ENCODE measurements around the gene KLHL35.

The KLHL35 gene

DNA sequence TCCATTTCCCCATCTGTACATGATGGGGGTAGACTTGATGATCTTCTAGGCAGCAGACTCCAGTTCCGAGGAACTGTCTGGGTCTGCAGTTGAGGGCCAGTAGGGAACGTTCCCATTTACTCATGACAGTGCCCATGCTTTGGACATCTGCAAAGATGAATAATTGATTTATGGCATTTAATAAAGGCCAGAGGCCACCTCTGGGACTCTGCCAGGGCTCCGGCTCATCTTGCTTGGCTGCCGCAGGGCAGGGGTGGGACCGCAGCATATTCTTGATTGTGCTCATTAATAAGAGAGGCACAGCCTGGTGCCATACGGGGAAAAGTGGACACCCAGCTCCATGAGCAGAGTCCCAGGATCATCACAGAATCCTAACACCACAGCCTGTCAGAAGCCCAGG is 28.1 kb upstream of the KLHL35 start:
- no peak for DNase-seq
- no peak for TF ChIP-seq GATA1 (IDR thresholded peaks at IDR 0.05; ENCODE audit: low read depth, low read length)
- no peak for TF ChIP-seq POLR2A (IDR thresholded peaks at IDR 0.05; ENCODE audit: low read length)

DNA sequence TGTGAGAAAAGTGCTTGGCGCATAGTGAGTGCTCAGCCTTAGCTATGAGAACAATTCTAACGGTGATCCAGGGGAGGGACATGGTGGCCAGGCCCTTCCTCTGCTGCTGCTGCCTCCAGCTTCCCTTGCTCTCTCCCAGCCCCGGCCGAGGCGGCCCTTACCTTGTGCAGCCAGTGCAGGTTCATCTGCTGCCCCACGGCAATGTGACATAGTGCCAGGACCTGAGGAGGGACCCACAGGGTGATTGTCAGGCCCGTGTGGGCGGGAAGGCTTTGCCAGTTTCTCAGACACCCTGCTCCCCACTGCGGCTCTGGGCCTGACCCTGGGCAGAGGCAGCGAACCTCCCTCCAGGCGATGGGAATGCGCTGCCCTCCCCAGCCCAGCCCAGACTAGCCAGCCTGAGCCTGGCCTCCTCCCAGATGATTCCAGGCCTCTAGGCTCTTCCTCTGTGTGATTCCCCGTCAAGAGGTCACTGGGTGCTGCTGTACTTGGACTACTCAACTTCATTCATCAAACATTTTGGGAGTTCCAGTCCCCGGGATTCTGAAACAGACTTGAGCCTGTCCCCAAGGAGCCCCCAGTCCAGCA is 23.7 kb upstream of the KLHL35 start:
- DNase-seq, result no peak
- no peak for TF ChIP-seq POLR2A (IDR thresholded peaks at IDR 0.05; ENCODE audit: low read length)
- TF ChIP-seq GATA1 (IDR thresholded peaks at IDR 0.05; ENCODE audit: low read depth, low read length), result no peak

DNA sequence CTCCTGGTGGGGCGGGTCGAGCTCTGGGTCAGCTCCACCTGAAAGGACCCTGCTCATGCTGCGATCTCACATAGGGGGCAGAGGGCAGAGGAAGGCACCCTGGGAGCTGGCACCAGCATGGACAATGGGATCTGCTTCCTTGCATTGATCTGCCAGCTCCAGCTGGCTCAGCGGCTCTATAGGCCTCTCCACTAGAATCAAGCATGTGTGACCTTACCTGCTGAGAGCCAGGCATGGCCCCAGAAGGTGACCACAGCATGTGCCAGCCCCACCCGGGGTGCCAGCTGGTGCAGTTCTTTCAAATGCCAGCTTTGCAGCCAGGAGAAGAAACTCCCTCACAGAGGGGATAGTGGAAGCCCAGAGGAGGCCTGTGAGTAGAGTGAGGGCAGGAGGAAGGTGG is 22.0 kb upstream of the KLHL35 start:
- no peak for TF ChIP-seq POLR2A (IDR thresholded peaks at IDR 0.05; ENCODE audit: low read length)
- no peak for TF ChIP-seq GATA1 (IDR thresholded peaks at IDR 0.05; ENCODE audit: low read depth, low read length)
- no peak for DNase-seq

DNA sequence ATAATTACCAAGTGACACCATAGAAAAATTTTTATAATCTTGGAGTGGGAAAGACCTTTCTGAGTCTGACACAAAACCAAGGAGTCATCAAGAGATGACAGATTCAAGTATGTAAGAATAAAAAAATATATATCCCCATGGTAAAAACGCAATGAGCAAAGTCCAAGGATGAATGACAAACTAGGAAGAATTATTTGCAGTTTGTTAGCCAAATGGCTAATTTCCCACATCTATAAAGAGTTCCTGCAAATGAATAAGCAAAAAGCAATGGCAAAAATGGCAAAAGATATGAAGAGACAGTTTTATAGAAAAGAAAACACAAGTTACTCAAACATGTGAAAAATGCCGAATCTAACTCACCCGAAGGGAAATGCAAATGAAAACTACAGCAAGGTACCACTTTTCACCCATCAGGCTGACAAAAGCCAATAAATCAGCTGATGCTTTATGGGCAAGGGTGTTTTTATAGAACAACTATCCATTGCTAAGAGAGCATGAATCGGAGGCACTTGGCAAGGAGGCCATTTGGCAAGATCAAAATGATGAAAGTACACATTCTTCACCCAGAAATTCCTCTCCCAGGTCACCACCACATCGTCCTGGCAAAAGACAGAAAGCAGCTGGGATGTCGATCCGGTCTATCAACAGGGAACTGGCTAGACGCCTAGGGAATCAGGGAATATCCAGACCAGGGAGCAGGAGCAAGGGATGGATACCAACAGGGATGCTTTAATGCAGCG is 21.1 kb upstream of the KLHL35 start:
- no peak for DNase-seq
- TF ChIP-seq GATA1 (IDR thresholded peaks at IDR 0.05; ENCODE audit: low read depth, low read length) (no peak), POLR2A (IDR thresholded peaks at IDR 0.05; ENCODE audit: low read length) (no peak)

DNA sequence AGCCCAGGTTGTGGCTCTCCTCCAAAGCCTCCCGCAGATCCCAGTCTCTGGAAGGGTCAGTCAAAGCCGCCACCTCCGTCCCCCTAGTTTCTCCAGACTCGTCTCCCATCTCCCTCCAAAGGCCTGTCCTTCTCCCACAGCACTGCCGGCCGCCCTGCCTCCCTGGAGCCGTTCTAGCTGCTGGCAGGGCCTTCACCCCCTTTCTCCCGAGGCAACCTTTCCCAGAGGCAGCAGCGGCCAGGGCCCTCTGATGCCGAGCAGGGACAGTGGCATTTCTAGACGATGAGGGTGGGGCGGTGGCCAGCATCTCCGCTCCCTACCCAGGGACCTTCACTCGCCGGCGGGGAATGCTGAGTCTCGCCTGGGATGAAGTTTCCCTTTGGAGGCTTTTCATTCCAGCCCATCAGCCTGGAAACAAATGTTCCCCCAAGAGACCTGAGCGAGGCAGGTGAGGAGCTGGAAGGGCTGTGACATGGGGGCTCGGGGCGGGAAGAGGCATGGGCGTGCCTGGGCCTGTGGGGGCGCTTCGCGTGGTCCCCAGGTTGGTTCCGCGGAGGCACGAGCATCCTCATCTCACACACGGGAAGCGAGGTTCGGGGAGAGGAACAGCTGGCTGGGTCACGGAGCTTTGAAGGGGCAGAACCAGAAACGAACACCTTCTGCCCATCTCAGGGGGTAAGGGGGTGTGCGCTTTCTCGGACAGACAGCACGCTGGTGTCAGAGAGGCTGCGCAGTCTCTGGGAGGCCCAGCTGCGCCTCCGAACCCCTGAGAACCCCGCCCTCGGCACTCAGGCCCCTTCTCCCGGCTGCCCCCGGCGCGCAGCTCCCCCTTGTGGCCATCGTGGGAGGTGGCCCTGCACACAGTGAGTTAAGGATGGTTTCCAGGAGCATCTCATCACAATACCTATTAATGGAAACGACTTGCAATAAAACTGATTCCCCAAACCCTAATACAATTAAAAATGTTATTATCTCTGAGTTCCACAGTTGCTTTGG is 18.1 kb upstream of the KLHL35 start:
- no peak for TF ChIP-seq GATA1 (IDR thresholded peaks at IDR 0.05; ENCODE audit: low read depth, low read length)
- no peak for TF ChIP-seq POLR2A (IDR thresholded peaks at IDR 0.05; ENCODE audit: low read length)
- peak; percentile 52 to 75 for DNase-seq

DNA sequence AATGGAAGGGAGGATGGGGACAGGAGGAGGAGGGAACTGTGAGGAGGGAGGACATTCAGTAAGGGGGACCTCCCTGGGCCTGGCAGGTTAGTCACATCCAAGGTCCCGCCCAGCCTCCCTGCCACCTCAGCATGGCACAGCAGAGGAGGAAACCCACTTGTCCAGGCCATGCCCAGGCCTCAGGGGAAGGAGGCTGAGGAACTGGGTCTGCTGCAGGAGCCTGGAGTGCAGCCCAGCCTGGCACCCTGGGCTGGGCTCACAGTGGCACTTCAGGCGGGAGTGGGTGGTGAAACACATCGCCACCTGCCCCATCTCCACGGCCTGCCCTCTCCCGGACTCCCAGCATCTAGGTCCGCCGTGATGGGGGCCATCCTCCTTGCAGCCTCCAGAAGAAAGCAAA is 17.2 kb upstream of the KLHL35 start:
- no peak for DNase-seq
- no peak for TF ChIP-seq GATA1 (IDR thresholded peaks at IDR 0.05; ENCODE audit: low read depth, low read length)

DNA sequence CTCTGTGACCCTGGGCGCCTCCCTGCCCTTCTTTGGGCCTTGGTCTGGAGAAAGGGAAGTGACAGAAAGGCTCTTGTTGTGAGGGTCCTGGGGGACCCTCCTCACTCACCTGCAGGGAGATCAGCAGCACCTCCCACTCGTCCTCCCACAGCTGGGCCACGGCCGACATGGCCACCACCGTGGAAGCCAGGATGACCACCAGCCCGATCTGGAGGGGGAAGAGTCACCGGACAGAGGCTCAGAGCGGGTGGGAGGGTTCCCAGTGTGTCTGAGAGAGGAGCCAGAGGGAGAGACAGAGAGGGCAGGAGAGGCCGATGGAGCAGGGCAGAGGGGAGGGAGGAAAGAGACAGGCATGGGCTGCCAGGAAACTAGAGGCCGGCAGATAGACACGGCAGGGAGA is 16.8 kb upstream of the KLHL35 start:
- TF ChIP-seq GATA1 (IDR thresholded peaks at IDR 0.05; ENCODE audit: low read depth, low read length) (no peak), POLR2A (IDR thresholded peaks at IDR 0.05; ENCODE audit: low read length) (no peak)
- no peak for DNase-seq

DNA sequence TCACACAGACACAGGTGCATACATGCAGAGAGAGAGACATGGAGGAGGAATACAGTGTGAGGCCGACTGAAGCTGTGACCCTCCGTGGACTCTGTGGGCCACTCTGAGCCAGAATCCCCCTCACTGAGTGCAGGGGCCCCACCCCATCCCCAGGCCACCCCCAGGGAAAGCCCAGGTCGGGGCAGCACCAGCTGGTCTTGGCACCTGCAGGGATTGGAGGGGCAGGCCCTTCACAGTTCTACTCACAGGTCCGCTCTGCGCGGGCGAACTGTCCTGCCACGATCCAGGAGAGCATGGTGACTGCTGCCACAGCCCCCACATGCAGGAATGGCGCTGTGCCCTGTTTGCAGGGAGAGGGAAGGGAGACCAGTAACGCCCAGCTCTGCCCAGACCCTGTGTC is 16.3 kb upstream of the KLHL35 start:
- no peak for TF ChIP-seq POLR2A (IDR thresholded peaks at IDR 0.05; ENCODE audit: low read length)
- TF ChIP-seq GATA1 (IDR thresholded peaks at IDR 0.05; ENCODE audit: low read depth, low read length), result no peak

DNA sequence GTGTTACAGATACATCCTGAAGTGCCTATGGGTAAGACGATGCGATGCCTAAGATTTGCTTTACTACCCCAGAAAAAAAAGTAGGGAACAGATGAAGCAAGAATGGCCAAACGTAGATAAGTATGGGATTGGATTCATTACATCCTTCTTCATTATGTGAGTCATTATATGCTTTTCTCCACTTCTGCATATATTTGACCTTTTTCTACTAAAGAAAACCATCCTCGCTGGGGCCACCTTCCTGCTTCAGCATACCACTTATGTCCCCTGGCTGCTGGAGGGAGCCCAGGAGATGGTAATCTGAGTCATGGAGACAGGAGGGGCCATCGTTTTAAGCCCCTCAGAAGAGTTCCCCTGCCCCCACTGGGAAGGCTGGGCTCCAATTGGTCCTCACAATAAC is 14.4 kb upstream of the KLHL35 start:
- DNase-seq, result no peak
- TF ChIP-seq POLR2A (IDR thresholded peaks at IDR 0.05; ENCODE audit: low read length) (no peak), GATA1 (IDR thresholded peaks at IDR 0.05; ENCODE audit: low read depth, low read length) (no peak)

More for the DNA sequence above, 16.3 kb upstream of the KLHL35 start:
- DNase-seq, result no peak

DNA sequence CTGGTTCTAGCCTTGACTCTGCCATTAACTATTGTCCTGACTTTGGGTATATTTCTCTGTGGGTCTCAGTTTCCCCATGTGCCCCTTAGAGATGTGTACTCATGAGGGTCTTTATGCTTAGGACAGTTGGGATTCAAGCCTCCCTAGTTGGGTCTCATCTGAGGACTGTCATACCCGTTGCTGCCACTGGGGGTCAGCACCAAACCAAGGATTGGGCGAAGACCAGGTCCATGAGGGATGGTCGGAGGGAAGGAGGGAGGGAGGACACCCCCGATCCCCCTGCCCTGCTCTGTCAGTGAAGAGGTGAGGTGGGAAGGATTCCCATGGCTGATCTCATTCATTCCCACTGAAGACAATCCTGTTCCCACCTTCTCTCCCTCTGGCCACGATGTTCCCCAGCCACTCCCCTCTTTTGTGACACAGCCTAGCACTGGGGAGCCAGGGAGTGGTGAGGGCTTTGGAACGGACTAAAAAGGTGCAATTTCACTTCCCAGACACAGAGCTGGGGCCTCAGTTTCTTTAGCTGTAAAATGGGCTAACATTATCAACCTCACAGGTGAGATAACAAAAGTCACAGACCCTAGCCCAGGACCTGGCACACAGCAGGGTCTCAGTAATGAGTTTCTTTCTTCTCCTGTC is 12.4 kb upstream of the KLHL35 start:
- peak; percentile 68 to 84 for DNase-seq
- no peak for TF ChIP-seq GATA1 (IDR thresholded peaks at IDR 0.05; ENCODE audit: low read depth, low read length)
- TF ChIP-seq POLR2A (IDR thresholded peaks at IDR 0.05; ENCODE audit: low read length), result no peak

DNA sequence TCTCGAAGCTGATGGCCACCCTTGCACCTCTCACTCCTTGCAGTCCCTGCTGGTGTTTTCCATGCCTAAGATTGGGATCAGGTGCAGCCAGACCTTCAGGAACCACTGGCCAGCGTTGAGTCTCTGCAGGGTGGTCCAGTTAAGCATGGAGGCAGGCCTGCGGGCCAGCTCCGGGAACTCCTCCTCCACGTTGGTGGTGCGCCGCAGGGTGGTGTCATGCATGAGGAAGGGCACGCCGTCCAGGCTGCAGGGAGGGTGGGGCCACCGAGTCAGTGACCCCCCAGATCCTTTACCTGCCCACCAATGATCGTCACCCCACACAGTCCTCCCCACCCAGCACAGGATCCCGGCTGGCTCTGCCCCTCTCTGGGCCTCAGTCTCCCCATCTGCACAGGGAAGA is 10.0 kb upstream of the KLHL35 start:
- DNase-seq, result no peak
- no peak for TF ChIP-seq GATA1 (IDR thresholded peaks at IDR 0.05; ENCODE audit: low read depth, low read length)
- TF ChIP-seq POLR2A (IDR thresholded peaks at IDR 0.05; ENCODE audit: low read length), result no peak

DNA sequence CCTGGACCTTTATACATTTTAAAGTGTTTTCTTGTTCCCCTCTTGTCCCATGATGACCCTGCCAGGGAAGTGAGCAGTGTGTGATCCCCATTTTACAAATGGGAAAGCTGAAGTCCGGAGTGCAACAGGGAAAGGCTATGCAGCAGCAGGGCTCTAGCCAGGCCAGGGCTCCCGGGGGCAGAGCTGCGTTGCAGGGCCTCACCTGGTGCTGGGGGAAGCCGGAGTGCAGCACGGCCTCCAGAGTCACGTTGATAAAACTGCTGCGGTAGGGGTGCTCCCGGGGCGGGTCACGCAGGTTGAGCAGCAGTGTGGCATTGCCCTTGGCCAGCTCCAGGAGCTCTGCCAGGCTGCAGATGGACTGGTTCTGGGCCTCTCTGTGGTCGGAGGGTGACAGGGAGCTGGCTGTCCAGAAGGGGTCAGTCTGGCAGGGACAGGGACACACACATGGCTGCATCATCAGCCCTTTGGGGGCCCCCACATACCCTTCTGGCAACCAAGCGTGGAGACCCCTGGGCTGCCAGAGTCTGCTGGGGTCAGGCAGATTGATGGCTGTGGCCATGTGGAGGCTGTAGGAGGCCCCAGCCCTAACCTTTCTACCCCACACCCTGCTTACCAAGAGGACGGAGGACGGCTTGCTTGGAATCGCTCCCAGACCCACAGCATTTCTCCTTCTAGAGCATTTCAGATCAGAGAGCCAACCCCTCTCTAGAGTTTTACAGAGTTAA is 9.3 kb upstream of the KLHL35 start:
- DNase-seq, result no peak
- no peak for TF ChIP-seq GATA1 (IDR thresholded peaks at IDR 0.05; ENCODE audit: low read depth, low read length)
- TF ChIP-seq POLR2A (IDR thresholded peaks at IDR 0.05; ENCODE audit: low read length), result no peak

DNA sequence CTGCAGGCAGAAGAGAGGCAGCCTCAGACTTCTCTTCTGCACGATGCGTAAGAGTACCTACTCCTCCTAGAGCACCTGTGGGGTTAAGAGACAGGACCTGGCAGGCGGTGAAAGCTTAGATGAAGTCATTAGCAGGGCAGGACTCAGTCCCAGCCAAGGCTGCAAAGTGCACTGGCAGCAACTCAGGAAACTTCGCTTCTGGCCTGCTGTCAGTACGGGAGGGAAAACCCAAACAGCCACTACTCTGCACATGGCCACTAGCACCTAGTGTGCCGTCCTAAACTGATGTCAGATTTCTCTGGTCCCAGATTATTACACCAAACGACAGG is 8.8 kb upstream of the KLHL35 start:
- no peak for DNase-seq
- TF ChIP-seq GATA1 (IDR thresholded peaks at IDR 0.05; ENCODE audit: low read depth, low read length) (no peak), POLR2A (IDR thresholded peaks at IDR 0.05; ENCODE audit: low read length) (no peak)
